Muscle layer of colon (tissue), 2 donors: Measurements from ENCODE around the gene CDK14.

Experiments used
- H3K27ac ChIP-seq: one replicate; pipeline ENCODE4 v1.7.0; 2013; ENCODE audit warnings: low read depth, mild to moderate bottlenecking, low read length, moderate library complexity
- H3K27me3 ChIP-seq, 2 donors: one replicate each; pipeline ENCODE4 v1.7.0; 2013; ENCODE audit warnings: low read length in 2 of 2, mild to moderate bottlenecking in 2 of 2; ENCODE audit not compliant: insufficient read depth in 2 of 2, control insufficient read depth in 1 of 2
- H3K36me3 ChIP-seq: one replicate; pipeline ENCODE4 v1.7.0; 2013; ENCODE audit warnings: mild to moderate bottlenecking, low read length; ENCODE audit not compliant: insufficient read depth
- H3K4me1 ChIP-seq: one replicate; pipeline ENCODE4 v1.7.0; 2013; ENCODE audit warnings: mild to moderate bottlenecking, low read length; ENCODE audit not compliant: insufficient read depth
- H3K4me3 ChIP-seq, 2 donors: one replicate each; pipeline ENCODE4 v1.7.0; 2013; ENCODE audit warnings: low read length in 2 of 2, low read depth in 1 of 2, mild to moderate bottlenecking in 1 of 2, moderate library complexity in 1 of 2
- H3K9ac ChIP-seq: one replicate; pipeline ENCODE4 v1.7.0; 2013; ENCODE audit warnings: low read length
- H3K9me3 ChIP-seq: one replicate; pipeline ENCODE4 v1.7.0; 2013; ENCODE audit warnings: mild to moderate bottlenecking, low read length
- donor health status: abdominal sarcoma.
- donor health status: Adenocarcinoma of cecum.

The CDK14 gene

GRCh38 chr7:91181949-91182348, 585.8 kb downstream of the CDK14 start:
- Histone ChIP-seq H3K27ac (no peak overlapping the region), H3K27me3 (no peaks in the 10 kb centered on the region), H3K4me1 (no peaks in the 10 kb centered on the region), H3K9ac (no peak overlapping the region), H3K36me3 (no peaks in the 10 kb centered on the region), H3K4me3 (no peak overlapping the region), H3K9me3 (no peaks in the 10 kb centered on the region)

GRCh38 chr7:91182819-91183764, 587.0 kb downstream of the CDK14 start:
- no peaks in the 10 kb centered on the region for H3K4me1 ChIP-seq
- H3K4me3 ChIP-seq: no peak overlapping the region
- no peaks in the 10 kb centered on the region for H3K27me3 ChIP-seq
- H3K27ac ChIP-seq: no peak overlapping the region
- no peaks in the 10 kb centered on the region for H3K9me3 ChIP-seq
- H3K36me3 ChIP-seq: no peaks in the 10 kb centered on the region
- no peak overlapping the region for H3K9ac ChIP-seq

DNA sequence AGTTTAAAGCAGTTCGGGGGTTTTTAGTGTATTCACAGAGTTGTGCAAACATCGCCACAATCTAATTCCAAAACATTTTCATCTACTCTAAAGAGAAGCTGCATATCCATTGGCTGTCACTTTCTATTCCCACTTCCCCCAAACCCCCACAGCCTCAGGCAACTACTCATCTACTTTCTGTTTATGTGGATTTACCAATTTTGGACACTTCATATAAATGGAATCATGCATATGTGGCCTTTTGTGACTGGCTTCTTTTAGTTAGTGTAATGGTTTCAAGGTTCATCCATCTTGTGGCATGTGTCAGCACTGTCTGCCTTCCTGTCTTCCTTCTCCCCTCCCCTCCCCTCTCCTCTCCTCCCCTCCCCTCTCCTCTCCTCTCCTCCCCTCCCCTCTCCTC, 589.6 kb downstream of the CDK14 start:
- H3K27ac ChIP-seq: no peak overlapping the region
- no peak overlapping the region for H3K4me3 ChIP-seq
- H3K9ac ChIP-seq: no peak overlapping the region
- no peaks in the 10 kb centered on the region for H3K36me3 ChIP-seq
- H3K9me3 ChIP-seq: no peaks in the 10 kb centered on the region
- no peaks in the 10 kb centered on the region for H3K27me3 ChIP-seq
- H3K4me1 ChIP-seq: no peaks in the 10 kb centered on the region

DNA sequence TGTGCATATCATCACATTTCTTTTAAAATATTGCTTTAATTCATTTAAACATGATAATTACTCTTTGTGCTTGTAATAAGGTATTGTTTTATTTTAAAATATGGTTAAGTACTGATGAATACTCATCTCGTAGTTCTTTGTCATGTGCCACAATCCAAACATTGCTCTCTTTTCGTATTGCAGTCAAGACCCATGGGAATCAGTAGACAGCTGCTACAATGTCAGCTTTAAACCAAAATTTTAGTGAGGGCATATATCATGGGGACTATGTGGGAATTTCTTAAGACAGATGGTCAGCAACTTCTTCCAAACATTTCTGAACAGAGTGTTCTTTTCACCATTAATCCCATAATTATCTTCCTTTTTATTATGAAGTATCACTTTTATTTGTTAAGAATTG, 590.9 kb downstream of the CDK14 start:
- Histone ChIP-seq H3K9ac (no peak overlapping the region), H3K27ac (no peak overlapping the region), H3K27me3 (no peaks in the 10 kb centered on the region), H3K36me3 (no peaks in the 10 kb centered on the region), H3K9me3 (no peaks in the 10 kb centered on the region), H3K4me1 (no peaks in the 10 kb centered on the region), H3K4me3 (no peak overlapping the region)

DNA sequence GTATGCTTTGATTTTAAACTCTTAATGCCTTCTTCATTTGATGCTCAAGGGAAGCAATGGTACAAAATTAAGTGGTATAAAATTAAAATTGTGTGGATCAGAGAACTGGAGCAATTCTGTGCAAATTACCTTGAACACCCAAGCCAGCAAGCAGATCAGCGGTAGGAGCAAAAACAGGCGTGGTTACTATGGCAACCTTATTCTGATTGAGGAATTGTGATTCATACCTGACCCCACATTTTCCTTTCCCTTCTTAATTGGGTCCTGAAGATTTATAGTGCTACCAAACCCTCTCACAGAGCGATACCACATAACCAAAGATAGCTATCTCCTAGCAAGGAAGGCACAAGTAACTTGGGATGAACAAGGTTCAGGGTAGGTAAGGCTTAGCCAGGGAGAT, 595.6 kb downstream of the CDK14 start:
- Histone ChIP-seq H3K36me3 (no peaks in the 10 kb centered on the region), H3K4me3 (no peak overlapping the region), H3K4me1 (no peaks in the 10 kb centered on the region), H3K27me3 (no peaks in the 10 kb centered on the region), H3K9ac (no peak overlapping the region), H3K27ac (no peak overlapping the region), H3K9me3 (no peaks in the 10 kb centered on the region)

- H3K27me3 ChIP-seq: no peaks in the 10 kb centered on the region
- no peaks in the 10 kb centered on the region for H3K36me3 ChIP-seq
- H3K4me3 ChIP-seq: no peak overlapping the region
- H3K9me3 ChIP-seq: no peaks in the 10 kb centered on the region
- H3K27ac ChIP-seq: no peak overlapping the region
- H3K4me1 ChIP-seq: no peaks in the 10 kb centered on the region
- H3K9ac ChIP-seq: no peak overlapping the region
Measured at GRCh38 chr7:91193141-91193540, 597.0 kb downstream of the CDK14 start.

GRCh38 chr7:91194841-91195240, 598.7 kb downstream of the CDK14 start:
- no peaks in the 10 kb centered on the region for H3K9me3 ChIP-seq

DNA sequence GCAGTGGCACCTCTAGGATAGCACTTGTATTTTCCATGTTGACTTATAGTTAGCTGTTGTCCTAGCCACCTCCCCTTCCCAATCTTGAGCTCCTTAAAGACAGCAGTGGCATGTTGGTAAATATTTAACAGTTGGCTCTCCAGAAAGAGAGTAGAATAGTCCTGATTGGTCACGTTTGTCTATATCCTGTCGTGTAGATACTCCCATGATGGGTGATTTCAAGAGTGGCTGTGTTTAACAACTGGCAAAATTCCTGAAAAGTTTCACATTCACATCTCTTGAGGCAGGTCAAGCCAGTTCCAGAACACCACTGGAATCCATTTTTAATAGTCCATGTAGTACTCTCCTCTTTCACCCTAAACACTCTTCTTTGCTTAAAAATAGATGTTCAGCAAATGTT, 599.9 kb downstream of the CDK14 start:
- H3K4me1 ChIP-seq: no peaks in the 10 kb centered on the region
- no peaks in the 10 kb centered on the region for H3K9me3 ChIP-seq
- H3K4me3 ChIP-seq: no peak overlapping the region
- H3K27ac ChIP-seq: no peak overlapping the region
- no peak overlapping the region for H3K9ac ChIP-seq
- no peaks in the 10 kb centered on the region for H3K27me3 ChIP-seq
- no peaks in the 10 kb centered on the region for H3K36me3 ChIP-seq

More at GRCh38 chr7:91194841-91195240, 598.7 kb downstream of the CDK14 start:
- Histone ChIP-seq H3K9ac (no peak overlapping the region), H3K4me1 (no peaks in the 10 kb centered on the region), H3K27ac (no peak overlapping the region), H3K36me3 (no peaks in the 10 kb centered on the region), H3K27me3 (no peaks in the 10 kb centered on the region), H3K4me3 (no peak overlapping the region)

DNA sequence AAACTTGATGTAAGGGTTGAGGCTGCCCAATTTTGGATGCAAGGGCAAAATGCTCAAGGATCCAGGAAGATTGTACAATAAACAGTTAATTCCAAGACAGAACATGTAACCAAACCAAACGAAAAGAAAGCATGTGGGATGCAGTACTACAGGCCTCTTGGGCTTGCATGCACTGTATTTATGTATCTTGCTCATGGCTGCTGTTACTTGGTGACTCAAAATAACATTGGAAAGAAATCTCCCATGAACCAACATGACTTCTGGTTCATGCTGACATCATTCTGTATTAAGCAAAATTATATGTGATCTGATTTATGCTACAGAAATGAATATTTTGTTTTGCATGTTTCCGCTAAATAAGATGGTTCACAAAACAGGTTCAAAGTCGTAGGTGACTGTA, 602.2 kb downstream of the CDK14 start:
- H3K36me3 ChIP-seq: no peaks in the 10 kb centered on the region
- H3K9me3 ChIP-seq: no peaks in the 10 kb centered on the region
- no peaks in the 10 kb centered on the region for H3K4me1 ChIP-seq
- no peak overlapping the region for H3K4me3 ChIP-seq
- no peak overlapping the region for H3K9ac ChIP-seq
- H3K27ac ChIP-seq: no peak overlapping the region
- H3K27me3 ChIP-seq: no peaks in the 10 kb centered on the region

GRCh38 chr7:91199601-91200000, 603.5 kb downstream of the CDK14 start:
- H3K9me3 ChIP-seq: no peaks in the 10 kb centered on the region
- H3K36me3 ChIP-seq: no peaks in the 10 kb centered on the region
- no peak overlapping the region for H3K4me3 ChIP-seq
- H3K4me1 ChIP-seq: no peaks in the 10 kb centered on the region
- no peak overlapping the region for H3K27ac ChIP-seq
- H3K9ac ChIP-seq: no peak overlapping the region
- H3K27me3 ChIP-seq: no peaks in the 10 kb centered on the region

GRCh38 chr7:91201442-91202113, 605.5 kb downstream of the CDK14 start:
- H3K4me3 ChIP-seq: no peak overlapping the region
- no peak overlapping the region for H3K27ac ChIP-seq

More at GRCh38 chr7:91201442-91202113, 605.5 kb downstream of the CDK14 start:
- Histone ChIP-seq H3K9ac (no peak overlapping the region), H3K27me3 (no peaks in the 10 kb centered on the region), H3K36me3 (no peaks in the 10 kb centered on the region), H3K4me1 (no peaks in the 10 kb centered on the region), H3K9me3 (no peaks in the 10 kb centered on the region)
